Measurements from ENCODE around the gene ETV4.

DNA sequence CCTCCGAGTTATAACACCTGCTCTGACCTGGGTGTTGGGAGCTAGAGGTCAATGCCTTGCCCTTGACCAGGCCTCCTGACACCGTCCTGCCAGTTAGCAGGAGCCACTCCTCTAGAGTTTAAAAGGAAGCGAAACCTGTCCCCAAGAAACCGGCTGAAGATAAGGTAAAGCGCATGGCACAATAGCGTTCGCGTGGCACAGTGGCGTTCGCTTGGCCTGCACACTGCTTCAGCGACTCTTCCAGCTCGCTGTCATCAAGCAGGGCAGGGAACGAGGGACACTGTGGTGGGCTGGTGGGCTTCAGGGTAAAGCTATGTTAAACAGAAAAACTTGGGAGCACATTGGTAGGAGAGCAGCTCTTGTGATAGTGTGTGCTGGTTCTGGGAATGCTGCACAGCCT, 28.2 kb upstream of the ETV4 start:
- TF ChIP-seq CTCF (conservative IDR thresholded peaks at IDR 0.05; ENCODE audit: low read depth, low read length) (no peak), EZH2 (IDR thresholded peaks at IDR 0.05; ENCODE audit: low read length, unreplicated experiment) (no peak)
